Iris pigment epithelial cell (primary cell): ENCODE data around the gene HK1.

ENCODE experiments used
- DNase-seq: peaks from one replicate; pipeline ENCODE4 v3.0.0-alpha.2; 2011; ENCODE audit warnings: low read depth

Gene HK1

DNA sequence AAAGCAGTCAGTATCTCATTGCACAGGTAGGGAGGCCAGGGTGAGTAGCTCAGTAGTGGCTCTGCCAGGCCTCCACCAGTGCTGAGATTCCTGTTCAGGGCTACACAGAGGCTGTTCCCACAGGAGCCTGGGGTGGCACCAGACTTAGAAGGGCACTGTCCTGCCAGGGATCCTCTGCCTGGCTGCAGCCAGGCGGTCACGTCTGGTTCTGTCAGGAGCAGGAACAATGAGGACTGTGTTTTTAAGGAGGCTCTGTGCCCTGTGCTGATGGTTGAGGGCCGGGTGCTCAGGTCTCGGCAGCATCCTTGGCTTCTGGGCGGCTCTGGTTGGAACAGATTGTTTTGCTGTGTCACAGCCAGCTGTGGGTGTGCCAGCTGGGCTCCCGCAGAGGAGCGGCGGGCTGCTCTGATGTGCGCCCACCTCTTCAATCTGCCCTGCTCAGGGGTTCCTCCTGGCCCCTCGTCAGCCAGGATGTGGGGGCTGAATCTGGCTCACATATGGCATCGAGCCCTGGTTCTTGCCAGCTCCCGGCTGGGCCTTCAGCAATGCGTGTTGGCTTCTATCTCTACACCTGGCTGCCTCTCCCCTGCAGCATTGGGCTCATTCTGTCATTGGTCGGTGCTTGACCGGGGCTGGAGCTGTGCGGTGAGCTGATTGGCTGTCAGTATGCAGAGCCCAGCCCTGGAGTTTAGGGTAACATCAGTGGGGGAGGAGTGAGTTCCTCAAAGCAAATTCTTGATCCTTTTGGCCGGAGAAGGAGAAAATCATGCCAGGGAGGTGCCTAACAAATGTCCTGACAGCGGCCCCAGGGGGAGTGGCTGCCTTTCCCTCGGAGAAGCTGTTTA is 97.2 kb downstream of the HK1 start:
- peak; percentile 31 for DNase-seq

DNA sequence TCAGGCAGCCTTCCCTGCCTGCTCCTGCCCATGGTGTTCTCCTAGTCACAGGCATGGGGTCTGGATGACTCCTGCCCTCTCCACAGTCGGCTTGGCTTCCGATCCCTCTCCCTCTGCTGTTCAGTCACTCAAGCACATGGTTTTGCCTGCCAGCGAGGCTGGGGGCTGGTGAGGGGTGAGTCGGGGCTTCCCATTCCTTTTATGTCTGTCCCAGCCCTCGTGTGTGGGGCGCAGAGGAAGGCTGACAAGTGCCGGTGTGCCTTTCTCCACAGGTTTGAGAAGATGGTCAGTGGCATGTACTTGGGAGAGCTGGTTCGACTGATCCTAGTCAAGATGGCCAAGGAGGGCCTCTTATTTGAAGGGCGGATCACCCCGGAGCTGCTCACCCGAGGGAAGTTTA is 98.4 kb downstream of the HK1 start:
- DNase-seq: no peak

DNA sequence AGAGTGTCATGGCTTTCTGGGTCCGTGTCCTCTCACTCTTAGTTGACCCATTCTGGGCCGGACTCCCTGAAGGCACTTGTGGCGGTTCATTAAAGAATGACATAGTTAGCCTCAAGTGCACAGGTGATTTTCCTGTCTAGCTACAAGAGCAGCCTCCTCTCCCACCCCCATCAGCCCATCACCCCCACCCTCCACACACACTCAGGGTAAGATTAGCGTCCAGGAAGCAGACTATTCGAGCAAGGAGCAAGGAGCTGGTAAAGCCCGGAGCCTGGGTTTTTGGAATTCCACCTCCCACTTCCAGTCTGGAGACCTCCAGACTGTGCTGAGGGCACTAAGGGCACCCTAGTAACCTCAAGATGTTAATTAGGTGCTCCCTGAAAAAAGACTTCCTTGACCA is 98.9 kb downstream of the HK1 start:
- DNase-seq: no peak

DNA sequence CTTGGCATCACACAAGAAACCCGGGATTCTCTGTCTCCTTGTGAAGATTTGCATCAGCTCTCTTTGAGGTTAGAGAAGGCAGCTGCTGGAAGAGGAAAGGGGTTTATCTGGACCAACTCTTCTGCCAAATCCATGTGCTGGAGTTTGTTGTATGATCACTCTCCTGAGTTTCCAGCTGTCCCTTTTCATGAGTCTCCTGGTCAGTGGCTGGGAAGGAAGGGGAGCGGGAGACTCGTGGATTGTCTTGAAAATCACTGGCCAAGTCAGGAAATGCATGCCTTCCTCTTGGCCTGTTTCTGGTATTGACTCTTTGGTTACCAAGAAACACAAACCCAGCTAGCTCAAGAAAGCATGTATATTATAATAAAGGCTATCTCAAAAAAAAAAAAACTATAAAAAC is 99.6 kb downstream of the HK1 start:
- no peak for DNase-seq

DNA sequence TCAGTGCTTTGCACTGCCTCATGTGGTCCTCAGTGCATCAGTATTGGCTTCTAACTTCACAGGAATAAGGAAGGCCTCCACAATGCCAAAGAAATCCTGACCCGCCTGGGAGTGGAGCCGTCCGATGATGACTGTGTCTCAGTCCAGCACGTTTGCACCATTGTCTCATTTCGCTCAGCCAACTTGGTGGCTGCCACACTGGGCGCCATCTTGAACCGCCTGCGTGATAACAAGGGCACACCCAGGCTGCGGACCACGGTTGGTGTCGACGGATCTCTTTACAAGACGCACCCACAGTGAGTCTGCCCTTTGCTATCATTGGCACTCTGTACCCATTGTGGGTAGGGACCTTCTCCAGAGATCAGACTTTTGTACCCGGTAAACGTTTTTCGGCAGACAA is 101.5 kb downstream of the HK1 start:
- DNase-seq: no peak

DNA sequence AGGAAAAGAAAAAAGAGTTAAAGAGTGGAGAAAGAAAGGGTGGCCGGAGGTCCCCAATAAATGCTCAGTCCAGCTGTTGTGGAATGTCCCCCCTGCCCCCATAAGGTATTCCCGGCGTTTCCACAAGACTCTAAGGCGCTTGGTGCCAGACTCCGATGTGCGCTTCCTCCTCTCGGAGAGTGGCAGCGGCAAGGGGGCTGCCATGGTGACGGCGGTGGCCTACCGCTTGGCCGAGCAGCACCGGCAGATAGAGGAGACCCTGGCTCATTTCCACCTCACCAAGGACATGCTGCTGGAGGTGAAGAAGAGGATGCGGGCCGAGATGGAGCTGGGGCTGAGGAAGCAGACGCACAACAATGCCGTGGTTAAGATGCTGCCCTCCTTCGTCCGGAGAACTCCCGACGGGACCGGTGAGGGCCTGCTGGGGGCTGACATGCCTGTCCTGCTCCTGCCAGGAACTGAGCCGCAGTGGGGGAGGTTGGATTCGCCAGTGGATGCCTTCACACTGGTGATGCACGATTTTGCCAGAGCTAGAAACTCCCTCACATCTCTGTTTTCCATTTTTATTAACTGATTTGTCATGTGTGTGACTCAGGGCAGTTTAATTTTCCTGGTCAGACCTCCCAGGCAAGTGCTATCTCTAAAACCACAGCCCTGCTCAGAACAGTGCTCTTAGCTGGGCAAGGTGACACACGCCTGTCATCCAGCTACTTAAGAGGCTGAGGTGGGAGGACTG is 104.3 kb downstream of the HK1 start:
- DNase-seq: peak; percentile 89

DNA sequence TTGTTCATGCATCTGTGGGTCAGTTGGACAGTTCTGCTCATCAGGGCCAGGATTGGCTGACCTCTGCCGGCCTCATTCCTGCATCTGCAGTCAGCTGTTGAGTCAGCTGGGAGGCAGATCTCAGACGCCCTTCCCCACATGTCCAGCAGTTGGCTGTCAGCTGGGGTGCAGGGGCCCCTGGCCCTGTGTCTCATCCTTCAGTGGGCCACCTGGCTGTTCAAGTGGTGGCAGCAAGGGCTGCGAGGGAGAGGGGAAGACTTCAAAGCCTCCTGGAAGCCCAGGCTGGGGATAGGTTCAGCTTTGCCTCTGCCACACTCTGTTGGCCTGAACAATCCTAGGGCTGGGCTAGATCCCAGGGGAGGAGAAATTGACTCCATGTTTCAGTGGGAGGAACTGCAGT is 105.3 kb downstream of the HK1 start:
- DNase-seq: peak; percentile 79

DNA sequence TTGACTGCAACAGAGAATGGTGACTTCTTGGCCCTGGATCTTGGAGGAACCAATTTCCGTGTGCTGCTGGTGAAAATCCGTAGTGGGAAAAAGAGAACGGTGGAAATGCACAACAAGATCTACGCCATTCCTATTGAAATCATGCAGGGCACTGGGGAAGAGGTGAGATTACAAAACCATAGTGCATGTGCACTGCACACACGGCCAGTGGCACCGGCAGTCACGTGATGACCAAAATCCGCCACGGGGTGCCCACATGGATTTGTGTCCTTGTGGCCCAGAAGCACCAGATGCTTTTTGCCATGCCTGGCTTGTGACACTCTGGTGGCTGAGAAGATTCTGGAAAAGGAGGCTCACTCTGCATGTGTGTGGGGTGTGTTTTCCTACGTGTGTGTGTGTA is 106.0 kb downstream of the HK1 start:
- DNase-seq: no peak

DNA sequence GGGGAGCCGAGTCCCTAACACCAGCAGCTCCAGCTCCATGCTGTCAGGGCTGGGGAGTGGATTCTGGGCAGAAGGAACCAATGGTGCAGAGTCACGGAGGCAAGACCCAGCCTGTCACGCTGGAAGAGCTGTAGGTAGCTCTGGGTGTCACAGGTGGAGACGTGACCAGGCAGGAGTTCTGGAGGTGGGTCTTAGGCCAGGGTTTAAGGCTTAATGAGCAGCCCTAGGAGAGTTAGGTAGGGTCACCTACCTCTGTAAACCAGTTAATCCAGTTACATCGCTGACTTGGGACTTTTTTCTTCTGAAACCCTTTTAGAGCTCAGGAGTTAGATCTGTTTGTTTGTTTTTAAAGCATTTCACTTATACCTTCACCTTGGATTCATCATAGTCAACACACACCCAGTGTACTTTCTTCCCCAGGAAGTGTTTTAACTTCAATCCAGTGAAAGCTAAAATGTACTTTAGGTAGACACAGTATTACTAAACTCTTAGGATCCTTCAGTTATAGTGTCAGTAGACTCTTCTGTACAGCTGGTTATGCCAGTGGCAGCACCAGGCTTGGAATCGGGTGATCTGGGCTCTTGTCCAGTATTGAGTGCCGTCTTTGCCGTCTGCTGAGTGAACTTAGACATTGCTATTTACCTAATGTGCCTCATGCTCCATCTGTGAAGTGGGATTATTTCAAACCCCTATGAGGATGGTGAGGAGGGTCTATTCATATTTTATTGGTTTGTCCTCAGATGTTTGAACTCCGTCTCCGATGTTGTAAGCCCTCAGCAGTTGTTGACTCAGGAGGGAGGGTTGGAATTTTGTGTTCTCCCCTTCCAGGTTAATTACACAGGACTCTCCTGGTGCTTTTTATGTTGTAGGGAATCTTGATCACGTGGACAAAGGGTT is 107.4 kb downstream of the HK1 start:
- no peak for DNase-seq

DNA sequence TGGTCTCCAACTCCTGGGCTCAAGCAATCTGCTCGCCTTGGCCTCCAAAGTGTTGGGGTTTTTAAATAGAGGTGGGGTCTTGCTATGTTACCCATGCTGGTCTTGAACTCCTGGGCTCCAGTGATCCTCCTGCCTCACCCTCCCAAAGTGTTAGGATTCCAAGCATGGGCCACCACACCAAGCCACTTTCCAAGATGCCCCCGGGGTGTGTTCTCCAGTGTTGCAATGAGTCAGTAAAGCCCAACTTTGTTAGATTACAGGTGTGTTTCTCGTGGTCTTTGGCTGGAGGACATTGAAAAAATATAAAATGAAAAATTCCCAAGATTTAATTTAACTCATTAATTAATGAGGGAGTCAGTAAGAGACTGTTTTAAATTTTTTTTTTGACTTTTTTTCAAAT is 109.2 kb downstream of the HK1 start:
- DNase-seq: no peak

DNA sequence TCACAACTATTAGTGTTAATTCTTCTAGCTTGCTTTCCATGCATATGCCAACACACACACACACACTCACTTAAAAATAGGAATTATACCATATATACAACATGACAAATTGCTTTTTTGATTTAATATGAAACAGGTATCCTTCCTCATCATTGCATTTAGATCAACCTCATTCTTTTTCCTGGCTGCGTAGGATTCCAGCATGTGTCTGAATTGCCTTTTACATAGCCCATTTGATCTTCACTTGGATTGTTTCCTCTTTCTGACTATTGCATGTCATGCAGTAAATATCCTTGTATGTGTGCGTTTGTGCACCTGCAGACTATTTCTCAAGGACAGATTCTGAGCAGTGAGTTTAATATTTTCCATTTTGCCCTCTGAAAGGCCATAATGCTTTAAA is 110.2 kb downstream of the HK1 start:
- DNase-seq: no peak

DNA sequence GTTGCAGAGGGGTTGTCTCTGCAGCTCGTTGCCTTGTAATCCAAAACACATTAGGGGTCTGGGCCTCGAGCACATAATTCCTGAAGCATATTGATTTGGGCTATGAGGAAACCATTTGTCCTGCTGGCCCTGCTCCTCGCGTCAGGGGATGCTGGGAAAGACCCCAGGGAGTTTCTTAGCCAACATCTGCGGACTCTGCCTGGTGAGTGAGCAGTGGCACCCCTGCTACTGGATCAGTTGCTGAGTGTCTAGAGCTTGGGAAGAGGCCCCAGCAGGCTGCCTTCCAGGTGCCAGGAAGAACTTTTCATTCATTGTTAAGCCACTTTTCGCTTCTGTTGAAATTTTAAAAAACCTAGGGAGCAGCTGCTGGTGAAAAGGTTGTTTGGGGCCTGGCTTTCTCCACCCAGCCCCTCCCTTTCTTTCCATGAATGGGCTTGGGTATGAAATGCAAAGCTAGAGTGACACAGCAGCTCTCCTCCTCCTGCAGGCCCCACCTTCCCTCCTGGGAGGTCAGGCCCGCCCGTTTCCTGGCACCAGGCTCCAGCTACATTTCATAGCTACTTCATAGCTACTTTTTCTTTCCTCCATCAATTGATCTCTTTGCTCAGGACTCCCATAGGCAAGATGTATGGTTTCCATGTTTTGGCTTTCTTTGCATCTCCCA is 111.7 kb downstream of the HK1 start:
- peak; percentile 72 for DNase-seq

DNA sequence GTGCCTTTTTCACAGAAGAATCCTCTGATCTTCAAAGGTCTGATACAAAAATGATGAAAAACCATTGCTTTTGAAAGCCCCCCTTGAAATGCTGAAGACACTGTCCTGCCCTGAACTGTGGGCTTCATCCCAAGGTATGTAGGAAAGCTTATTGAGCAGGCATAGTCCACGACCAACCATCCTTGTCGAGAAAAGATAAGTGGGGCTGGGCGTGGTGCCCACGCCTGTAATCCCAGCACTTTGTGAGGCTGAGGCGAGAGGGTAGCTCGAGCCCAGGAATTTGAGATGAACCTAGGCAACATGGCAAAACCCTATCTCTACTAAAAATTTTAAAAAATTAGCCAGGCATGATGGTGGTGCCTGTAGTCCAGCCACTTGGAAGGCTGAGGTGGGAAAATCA is 112.9 kb downstream of the HK1 start:
- DNase-seq: no peak

DNA sequence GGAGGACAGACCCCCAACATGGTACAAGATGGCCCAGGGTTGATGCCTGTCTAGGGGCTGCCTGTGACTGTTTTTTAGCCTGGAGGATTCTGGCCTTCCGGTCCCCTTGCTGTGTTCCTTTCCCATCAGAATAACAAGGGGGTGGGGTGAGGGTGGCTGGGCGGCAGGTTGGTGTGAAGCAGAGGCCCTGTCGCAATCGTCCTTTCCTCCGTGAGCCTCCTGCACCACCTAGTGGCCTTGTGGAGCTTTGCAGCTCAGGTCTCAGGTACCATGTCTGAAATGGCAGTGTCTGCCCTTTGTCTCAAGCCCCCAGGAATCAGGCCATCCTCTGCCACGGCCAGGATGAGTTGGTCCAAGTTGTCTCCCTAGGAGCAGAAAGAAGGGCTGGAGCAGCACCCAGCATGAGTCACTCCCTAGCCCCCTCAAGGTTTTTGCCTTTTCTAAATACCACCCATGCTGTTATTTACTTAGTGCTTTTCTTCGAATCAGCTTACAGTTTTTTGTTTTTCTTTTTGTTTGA is 114.2 kb downstream of the HK1 start:
- DNase-seq: peak; percentile 75

DNA sequence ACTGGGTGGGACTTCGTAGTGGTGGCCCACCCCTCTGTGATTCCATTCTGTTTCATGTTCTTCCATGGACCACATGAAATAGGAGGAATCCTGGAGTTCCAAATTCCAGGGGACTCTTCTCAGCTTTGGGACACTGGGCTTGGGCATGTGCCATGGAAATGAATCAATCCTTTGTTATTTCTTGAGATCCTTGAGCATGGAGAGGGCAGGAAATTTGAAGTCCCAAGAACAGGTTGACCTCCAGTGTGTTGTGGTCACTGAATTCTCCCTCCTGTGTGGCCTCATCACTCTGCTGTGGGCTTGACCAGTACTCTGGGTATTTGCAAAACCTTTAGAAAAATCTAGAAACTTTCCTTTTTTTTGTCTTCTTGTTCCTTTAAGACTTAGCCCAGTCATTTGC is 115.7 kb downstream of the HK1 start:
- DNase-seq: no peak

DNA sequence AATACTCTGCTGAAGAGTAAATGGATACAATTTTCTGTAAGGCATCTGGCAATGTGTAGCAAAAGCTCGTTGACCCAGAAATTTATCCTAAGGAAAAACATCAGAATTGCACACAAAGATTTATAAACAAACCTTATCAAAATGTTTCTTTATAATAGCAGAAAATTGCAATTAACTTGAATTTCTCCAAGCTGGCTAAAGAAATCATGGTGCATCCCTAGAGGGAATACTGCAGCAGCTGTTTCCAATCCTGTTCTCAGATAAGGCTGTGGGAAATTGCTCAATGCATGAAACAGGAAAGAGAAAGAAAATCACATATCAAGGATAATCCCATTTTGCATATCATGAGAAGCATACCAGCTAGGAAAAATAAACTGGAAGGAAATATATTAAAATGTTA is 119.7 kb downstream of the HK1 start:
- peak; percentile 48 for DNase-seq

DNA sequence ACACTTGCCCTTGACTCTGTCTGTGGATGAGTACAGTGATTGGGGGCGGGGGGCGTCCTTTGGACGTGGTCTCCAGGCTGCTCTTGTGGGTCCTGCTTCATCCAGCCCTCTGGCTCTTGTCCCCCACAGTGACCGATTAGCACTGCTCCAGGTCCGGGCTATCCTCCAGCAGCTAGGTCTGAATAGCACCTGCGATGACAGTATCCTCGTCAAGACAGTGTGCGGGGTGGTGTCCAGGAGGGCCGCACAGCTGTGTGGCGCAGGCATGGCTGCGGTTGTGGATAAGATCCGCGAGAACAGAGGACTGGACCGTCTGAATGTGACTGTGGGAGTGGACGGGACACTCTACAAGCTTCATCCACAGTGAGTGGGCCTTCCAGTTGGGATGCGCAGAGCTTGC is 120.2 kb downstream of the HK1 start:
- DNase-seq: no peak

DNA sequence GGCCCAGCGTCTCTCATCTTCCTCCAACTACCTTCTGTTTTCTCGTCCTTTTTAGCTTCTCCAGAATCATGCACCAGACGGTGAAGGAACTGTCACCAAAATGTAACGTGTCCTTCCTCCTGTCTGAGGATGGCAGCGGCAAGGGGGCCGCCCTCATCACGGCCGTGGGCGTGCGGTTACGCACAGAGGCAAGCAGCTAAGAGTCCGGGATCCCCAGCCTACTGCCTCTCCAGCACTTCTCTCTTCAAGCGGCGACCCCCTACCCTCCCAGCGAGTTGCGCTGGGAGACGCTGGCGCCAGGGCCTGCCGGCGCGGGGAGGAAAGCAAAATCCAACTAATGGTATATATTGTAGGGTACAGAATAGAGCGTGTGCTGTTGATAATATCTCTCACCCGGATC is 122.6 kb downstream of the HK1 start:
- DNase-seq: no peak

DNA sequence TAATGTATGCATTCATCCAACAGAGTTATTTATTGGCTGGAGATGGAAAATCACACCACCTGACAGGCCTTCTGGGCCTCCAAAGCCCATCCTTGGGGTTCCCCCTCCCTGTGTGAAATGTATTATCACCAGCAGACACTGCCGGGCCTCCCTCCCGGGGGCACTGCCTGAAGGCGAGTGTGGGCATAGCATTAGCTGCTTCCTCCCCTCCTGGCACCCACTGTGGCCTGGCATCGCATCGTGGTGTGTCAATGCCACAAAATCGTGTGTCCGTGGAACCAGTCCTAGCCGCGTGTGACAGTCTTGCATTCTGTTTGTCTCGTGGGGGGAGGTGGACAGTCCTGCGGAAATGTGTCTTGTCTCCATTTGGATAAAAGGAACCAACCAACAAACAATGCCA is 123.1 kb downstream of the HK1 start:
- DNase-seq: no peak

DNA sequence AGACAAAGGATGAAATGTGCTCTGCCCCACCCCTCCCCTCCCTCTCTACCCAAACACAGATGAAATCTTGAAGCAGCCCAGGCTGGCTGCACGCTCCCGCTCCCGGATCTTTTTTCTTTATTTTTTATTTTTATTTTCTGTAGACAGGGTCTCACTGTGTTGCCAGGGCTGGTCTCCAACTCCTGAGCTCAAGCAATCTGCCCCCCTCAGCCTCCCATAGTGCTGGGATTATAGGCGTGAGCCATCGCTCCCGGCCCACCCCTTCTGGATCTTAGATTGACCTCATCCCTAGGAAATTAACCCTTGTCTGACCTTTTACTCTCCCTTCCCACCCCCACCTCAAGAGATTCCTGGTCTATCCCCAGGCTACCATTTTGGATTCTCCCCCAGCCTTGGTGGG is 124.1 kb downstream of the HK1 start:
- DNase-seq: no peak

DNA sequence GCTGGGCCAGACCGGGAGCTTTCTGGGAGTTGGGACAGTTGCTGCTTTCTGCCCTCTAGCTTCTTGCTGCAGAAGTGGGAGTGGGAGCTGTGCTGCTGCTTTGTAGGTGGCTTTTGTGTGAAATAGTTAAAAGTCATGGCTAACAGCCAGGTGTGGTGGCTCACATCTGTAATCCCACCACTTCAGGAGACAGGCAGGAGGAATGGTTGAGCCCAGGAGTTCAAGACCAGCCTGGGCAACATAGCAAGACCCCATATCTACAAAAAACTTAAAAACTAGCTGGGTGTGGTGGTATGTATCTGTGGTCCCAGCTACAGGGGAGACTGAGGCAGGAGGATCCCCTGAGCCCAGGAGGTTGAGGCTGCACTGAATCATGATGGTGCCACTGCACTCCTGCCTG is 124.8 kb downstream of the HK1 start:
- DNase-seq: no peak

DNA sequence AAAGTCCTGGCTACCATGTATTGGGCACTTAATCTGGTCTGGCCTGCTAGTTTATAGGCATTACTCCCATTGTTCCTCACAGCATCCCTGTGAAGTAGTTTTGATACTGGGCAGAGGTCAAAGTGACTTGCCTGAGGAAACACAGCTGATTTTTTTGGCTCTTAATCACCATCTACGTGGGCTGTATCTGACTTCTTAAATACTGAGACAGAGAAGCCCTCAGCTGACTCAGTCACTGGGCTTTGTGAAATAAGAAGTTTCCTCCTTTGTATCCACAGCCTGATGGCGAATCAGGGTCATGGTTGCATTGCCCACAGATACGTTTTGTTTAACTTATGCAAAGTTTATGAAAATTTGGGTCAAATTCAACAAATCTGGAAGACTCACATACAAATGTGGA is 125.2 kb downstream of the HK1 start:
- peak; percentile 91 for DNase-seq
